HG03575 (cell line): ENCODE results near the gene DUSP11.
"Not testable (repeated sequence)": the region's sequence is repeated elsewhere in the genome, so short reads cannot be mapped to it uniquely, and the experiment has no call there.

Source experiments
- ATAC-seq: cut with Tn5 transposase; IDR thresholded peaks from one replicate; pipeline ENCODE4 v1.9.1; 2021; ENCODE audit not compliant: unreplicated experiment, insufficient number of reproducible peaks, low FRiP score; ENCODE audit errors: extremely low read depth

The DUSP11 gene

GRCh38 chr2:73779467-73780236, at the start of gene DUSP11:
Gene DUSP11 (minus strand): TSS chr2:73780103. CDS start chr2:73779974, 129 bp downstream.
- peak; percentile 96 for ATAC-seq

GRCh38 chr2:73828818-73829570, 49.1 kb upstream of the DUSP11 start, which contains the start of gene STAMBP:
Gene STAMBP (plus strand): TSS chr2:73828961. CDS start chr2:73830857, 1,896 bp downstream.
- peak; percentile 53 for ATAC-seq

- no peak for ATAC-seq
Measured at GRCh38 chr2:73828389-73828817, 48.5 kb upstream of the DUSP11 start.

GRCh38 chr2:73827660-73828388, 47.9 kb upstream of the DUSP11 start:
- ATAC-seq, result no peak

GRCh38 chr2:73827018-73827417, 47.1 kb upstream of the DUSP11 start:
- ATAC-seq, result no peak

- ATAC-seq, result no peak
Measured at GRCh38 chr2:73825408-73825807, 45.5 kb upstream of the DUSP11 start.

GRCh38 chr2:73823916-73824523, 44.1 kb upstream of the DUSP11 start:
- ATAC-seq, result no peak

GRCh38 chr2:73823416-73823815, 43.5 kb upstream of the DUSP11 start:
- no peak for ATAC-seq

GRCh38 chr2:73822991-73823390, 43.1 kb upstream of the DUSP11 start:
- ATAC-seq, result no peak

- ATAC-seq, result peak; percentile 45
Measured at GRCh38 chr2:73822276-73822675, 42.4 kb upstream of the DUSP11 start.

- no peak for ATAC-seq
Measured at GRCh38 chr2:73821669-73822068, 41.8 kb upstream of the DUSP11 start.

- no peak for ATAC-seq
Measured at GRCh38 chr2:73821227-73821626, 41.3 kb upstream of the DUSP11 start.

GRCh38 chr2:73818296-73818695, 38.4 kb upstream of the DUSP11 start:
- ATAC-seq, result no peak

GRCh38 chr2:73812635-73813034, 32.7 kb upstream of the DUSP11 start:
- no peak for ATAC-seq

- no peak for ATAC-seq
Measured at GRCh38 chr2:73811878-73812277, 32.0 kb upstream of the DUSP11 start.

GRCh38 chr2:73783883-73784282, 4.0 kb upstream of the DUSP11 start, which contains the start of gene C2orf78:
Gene C2orf78 (plus strand): TSS chr2:73784183. CDS start chr2:73784310, 127 bp downstream.
- ATAC-seq, result not testable (repeated sequence)

- ATAC-seq, result not testable (repeated sequence)
Measured at GRCh38 chr2:73783402-73783801, 3.5 kb upstream of the DUSP11 start.

GRCh38 chr2:73780237-73780582, 307 bp upstream of the DUSP11 start:
- ATAC-seq, result no peak

GRCh38 chr2:73778867-73779466, 936 bp downstream of the DUSP11 start:
- ATAC-seq, result not testable (repeated sequence)
